ENCODE data around the gene CHKB.
"Not testable (repeated sequence)": the region's sequence is repeated elsewhere in the genome, so short reads cannot be mapped to it uniquely, and the experiment has no call there.

The CHKB gene

GRCh38 chr22:50608996-50609395, 26.3 kb upstream of the CHKB start:
- Histone ChIP-seq H3K4me2 (ENCODE audit: low read depth, low read length, poor library complexity, severe bottlenecking) (no peak overlapping the region), H4K20me1 (ENCODE audit: low read depth, low read length) (no peaks in the 10 kb centered on the region)

GRCh38 chr22:50608058-50608840, 25.6 kb upstream of the CHKB start:
- H3K27ac ChIP-seq (ENCODE audit: low read depth, low read length); H3K9me3 ChIP-seq (ENCODE audit: insufficient read depth, low read length); H3K9ac ChIP-seq (ENCODE audit: low read length); H3K36me3 ChIP-seq (ENCODE audit: low read length); H4K20me1 ChIP-seq (ENCODE audit: low read depth, low read length); H3K27me3 ChIP-seq (ENCODE audit: low read length); H3F3A ChIP-seq (ENCODE audit: insufficient read depth); H3K4me2 ChIP-seq (ENCODE audit: low read depth, low read length, poor library complexity, severe bottlenecking); H2AFZ ChIP-seq (ENCODE audit: low read depth, low read length, severe bottlenecking); H3K79me2 ChIP-seq (ENCODE audit: insufficient read depth, low read length); H3K9me2 ChIP-seq (replicated peaks; ENCODE audit: insufficient read depth, low read length); H3K4me3 ChIP-seq (ENCODE audit: insufficient read depth, low read length, poor library complexity, severe bottlenecking): not testable (repeated sequence)

More at GRCh38 chr22:50608996-50609395, 26.3 kb upstream of the CHKB start:
- Histone ChIP-seq H2AFZ (ENCODE audit: low read depth, low read length, severe bottlenecking) (no peak overlapping the region), H3F3A (ENCODE audit: insufficient read depth) (no peaks in the 10 kb centered on the region), H3K9me3 (ENCODE audit: insufficient read depth, low read length) (no peaks in the 10 kb centered on the region), H3K79me2 (ENCODE audit: insufficient read depth, low read length) (no peaks in the 10 kb centered on the region), H3K27ac (ENCODE audit: low read depth, low read length) (no peak overlapping the region), H3K27me3 (ENCODE audit: low read length) (no peaks in the 10 kb centered on the region), H3K9ac (ENCODE audit: low read length) (no peak overlapping the region), H3K36me3 (ENCODE audit: low read length) (no peaks in the 10 kb centered on the region), H3K4me3 (ENCODE audit: insufficient read depth, low read length, poor library complexity, severe bottlenecking) (no peak overlapping the region), H3K9me2 (replicated peaks; ENCODE audit: insufficient read depth, low read length) (no peaks in the 10 kb centered on the region)
- TF ChIP-seq EZH2phosphoT487 (conservative IDR thresholded peaks at IDR 0.05; ENCODE audit: low read length) (no peak), CTCF (IDR thresholded peaks at IDR 0.05; ENCODE audit: insufficient read depth, low read length, poor library complexity, severe bottlenecking) (no peak)

- Histone ChIP-seq H3K9ac (ENCODE audit: low read length) (no peak overlapping the region), H3K4me2 (ENCODE audit: low read depth, low read length, poor library complexity, severe bottlenecking) (no peak overlapping the region), H3K36me3 (ENCODE audit: low read length) (no peaks in the 10 kb centered on the region), H3K79me2 (ENCODE audit: insufficient read depth, low read length) (no peaks in the 10 kb centered on the region), H3K27me3 (ENCODE audit: low read length) (no peaks in the 10 kb centered on the region), H3K9me3 (ENCODE audit: insufficient read depth, low read length) (no peaks in the 10 kb centered on the region), H3F3A (ENCODE audit: insufficient read depth) (no peaks in the 10 kb centered on the region), H4K20me1 (ENCODE audit: low read depth, low read length) (no peaks in the 10 kb centered on the region), H3K27ac (ENCODE audit: low read depth, low read length) (no peak overlapping the region), H3K9me2 (replicated peaks; ENCODE audit: insufficient read depth, low read length) (no peaks in the 10 kb centered on the region), H3K4me3 (ENCODE audit: insufficient read depth, low read length, poor library complexity, severe bottlenecking) (no peak overlapping the region), H2AFZ (ENCODE audit: low read depth, low read length, severe bottlenecking) (no peak overlapping the region)
- TF ChIP-seq CTCF (IDR thresholded peaks at IDR 0.05; ENCODE audit: insufficient read depth, low read length, poor library complexity, severe bottlenecking) (no peak), EZH2phosphoT487 (conservative IDR thresholded peaks at IDR 0.05; ENCODE audit: low read length) (no peak)
These were observed 25.0 kb upstream of the CHKB start for GRCh38 chr22:50607659-50608020.

- TF ChIP-seq CTCF (IDR thresholded peaks at IDR 0.05; ENCODE audit: insufficient read depth, low read length, poor library complexity, severe bottlenecking) (no peak), EZH2phosphoT487 (conservative IDR thresholded peaks at IDR 0.05; ENCODE audit: low read length) (no peak)
- H3K27ac ChIP-seq (ENCODE audit: low read depth, low read length), result no peak overlapping the region
- H2AFZ ChIP-seq (ENCODE audit: low read depth, low read length, severe bottlenecking), result no peak overlapping the region
- no peak overlapping the region for H3K4me3 ChIP-seq (ENCODE audit: insufficient read depth, low read length, poor library complexity, severe bottlenecking)
- no peaks in the 10 kb centered on the region for H4K20me1 ChIP-seq (ENCODE audit: low read depth, low read length)
- no peaks in the 10 kb centered on the region for H3K9me2 ChIP-seq (replicated peaks; ENCODE audit: insufficient read depth, low read length)
- no peaks in the 10 kb centered on the region for H3K36me3 ChIP-seq (ENCODE audit: low read length)
- H3K4me2 ChIP-seq (ENCODE audit: low read depth, low read length, poor library complexity, severe bottlenecking), result no peak overlapping the region
- H3K79me2 ChIP-seq (ENCODE audit: insufficient read depth, low read length), result no peaks in the 10 kb centered on the region
- H3K9ac ChIP-seq (ENCODE audit: low read length), result no peak overlapping the region
- no peaks in the 10 kb centered on the region for H3F3A ChIP-seq (ENCODE audit: insufficient read depth)
- no peaks in the 10 kb centered on the region for H3K27me3 ChIP-seq (ENCODE audit: low read length)
- H3K9me3 ChIP-seq (ENCODE audit: insufficient read depth, low read length), result no peaks in the 10 kb centered on the region
These were observed 24.5 kb upstream of the CHKB start for GRCh38 chr22:50606946-50607658.

Data from SU-DHL-6 (cell line).